ACHN (cell line): ENCODE measurements around the gene INTS6.

Experiments used
- DNase-seq: peaks from one replicate; pipeline ENCODE4 v3.0.0-alpha.2; 2015
- in situ Hi-C: cut with HindIII; loops from 2 replicates; pipeline ENCODE4 v1.10.0; 2017; ENCODE audit warnings: low sequenced_read_pairs, low pct_ligation_motif_present, low pct_unique_long_range_greater_than_20kb

INTS6 gene

GRCh38 chr13:51452361-51453206 is at the start of gene INTS6:
TSS of gene INTS6 (minus strand) at chr13:51453036. CDS start at chr13:51452525, 511 bp downstream.
- DNase-seq = peak; percentile 98
- in situ Hi-C loops = no loop called here

- in situ Hi-C loops = no loop called here
- DNase-seq = no peak
These were observed 49.4 kb upstream of the INTS6 start for GRCh38 chr13:51502153-51502651.

- no peak for DNase-seq
- in situ Hi-C loops = no loop called here
These were observed 48.8 kb upstream of the INTS6 start for GRCh38 chr13:51501592-51502152.

- DNase-seq = no peak
- in situ Hi-C loops = no loop called here
These were observed 48.3 kb upstream of the INTS6 start for GRCh38 chr13:51501096-51501495.

GRCh38 chr13:51500687-51501086 is 47.9 kb upstream of the INTS6 start:
- in situ Hi-C loops = no loop called here
- DNase-seq = no peak

GRCh38 chr13:51499841-51500240 is 47.0 kb upstream of the INTS6 start:
- DNase-seq = no peak
- in situ Hi-C loops = no loop called here

- in situ Hi-C loops = no loop called here
- no peak for DNase-seq
These were observed 42.5 kb upstream of the INTS6 start for GRCh38 chr13:51495316-51495715.

- in situ Hi-C loops = no loop called here
- DNase-seq = peak; percentile 17
These were observed 41.3 kb upstream of the INTS6 start for GRCh38 chr13:51494156-51494555.

GRCh38 chr13:51488212-51488611 is 35.4 kb upstream of the INTS6 start:
- in situ Hi-C loops = no loop called here
- DNase-seq = no peak

GRCh38 chr13:51481656-51482055 is 28.8 kb upstream of the INTS6 start:
- DNase-seq = no peak
- in situ Hi-C loops = no loop called here

- in situ Hi-C loops = no loop called here
- DNase-seq = peak; percentile 11
These were observed 26.3 kb upstream of the INTS6 start for GRCh38 chr13:51479199-51479523.

GRCh38 chr13:51478418-51479198 is 25.8 kb upstream of the INTS6 start:
- no peak for DNase-seq
- in situ Hi-C loops = no loop called here

GRCh38 chr13:51477653-51478324 is 25.0 kb upstream of the INTS6 start:
- no peak for DNase-seq
- in situ Hi-C loops = no loop called here

GRCh38 chr13:51477149-51477548 is 24.3 kb upstream of the INTS6 start:
- in situ Hi-C loops = no loop called here
- no peak for DNase-seq

- no peak for DNase-seq
These were observed 23.1 kb upstream of the INTS6 start for GRCh38 chr13:51475727-51476501.

GRCh38 chr13:51469790-51470189 is 17.0 kb upstream of the INTS6 start:
- DNase-seq = no peak
- in situ Hi-C loops = no loop called here

More at GRCh38 chr13:51475727-51476501, 23.1 kb upstream of the INTS6 start:
- in situ Hi-C loops = no loop called here

GRCh38 chr13:51467730-51468129 is 14.9 kb upstream of the INTS6 start:
- no peak for DNase-seq
- in situ Hi-C loops = no loop called here

- in situ Hi-C loops = no loop called here
- no peak for DNase-seq
These were observed 12.3 kb upstream of the INTS6 start for GRCh38 chr13:51465124-51465523.
